Suppressor macrophage treated with lipopolysaccharide for 1 hour (primary cell): ENCODE results near the gene DUSP22.
"Not testable (repeated sequence)": the region's sequence is repeated elsewhere in the genome, so short reads cannot be mapped to it uniquely, and the experiment has no call there.

ENCODE experiments used
- DNase-seq, 3 donors: peaks; one replicate each; pipeline ENCODE4 v3.0.0-alpha.2; 2020 to 2022

DUSP22 gene, protein sequence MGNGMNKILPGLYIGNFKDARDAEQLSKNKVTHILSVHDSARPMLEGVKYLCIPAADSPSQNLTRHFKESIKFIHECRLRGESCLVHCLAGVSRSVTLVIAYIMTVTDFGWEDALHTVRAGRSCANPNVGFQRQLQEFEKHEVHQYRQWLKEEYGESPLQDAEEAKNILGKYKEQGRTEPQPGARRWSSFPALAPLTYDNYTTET

DNA sequence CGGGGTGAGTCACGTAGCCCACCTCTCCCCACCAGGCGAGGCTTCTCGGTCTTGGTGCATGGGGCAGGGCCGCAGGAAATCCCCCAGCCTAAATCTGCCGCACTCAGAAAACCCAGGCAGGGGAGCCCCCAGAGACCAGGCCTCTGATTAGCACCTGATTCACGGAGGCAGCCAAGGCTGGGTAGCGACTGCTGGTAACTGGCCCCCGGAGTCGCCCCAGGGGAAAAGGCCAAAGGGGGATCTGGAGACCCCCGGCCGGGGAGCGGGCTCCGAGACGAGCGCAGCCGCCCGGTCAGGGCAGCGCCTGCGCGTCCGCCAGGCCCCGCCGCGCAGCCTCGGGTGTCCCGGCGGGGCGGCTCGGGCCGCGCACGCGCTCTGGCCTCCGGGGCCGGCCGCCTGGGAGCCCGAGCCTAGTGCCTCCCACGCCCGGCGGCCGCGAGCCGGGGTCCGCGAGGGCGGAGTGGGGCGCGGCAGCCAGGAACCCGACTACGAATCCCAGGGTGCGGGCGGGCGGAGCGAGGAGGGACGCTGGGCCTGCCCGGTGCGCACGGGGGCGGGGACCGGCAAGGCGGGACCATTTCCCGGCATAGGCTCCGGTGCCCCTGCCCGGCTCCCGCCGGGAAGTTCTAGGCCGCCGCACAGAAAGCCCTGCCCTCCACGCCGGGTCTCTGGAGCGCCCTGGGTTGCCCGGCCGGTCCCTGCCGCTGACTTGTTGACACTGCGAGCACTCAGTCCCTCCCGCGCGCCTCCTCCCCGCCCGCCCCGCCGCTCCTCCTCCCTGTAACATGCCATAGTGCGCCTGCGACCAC, at the start of gene DUSP22:
TSS of gene DUSP22 (plus strand) at position 791 of the 809 bp plus-strand sequence. CDS start 53 bp downstream, outside the sequence.
- DNase-seq, result peak; percentile 98 to 99 (median 98)

DNA sequence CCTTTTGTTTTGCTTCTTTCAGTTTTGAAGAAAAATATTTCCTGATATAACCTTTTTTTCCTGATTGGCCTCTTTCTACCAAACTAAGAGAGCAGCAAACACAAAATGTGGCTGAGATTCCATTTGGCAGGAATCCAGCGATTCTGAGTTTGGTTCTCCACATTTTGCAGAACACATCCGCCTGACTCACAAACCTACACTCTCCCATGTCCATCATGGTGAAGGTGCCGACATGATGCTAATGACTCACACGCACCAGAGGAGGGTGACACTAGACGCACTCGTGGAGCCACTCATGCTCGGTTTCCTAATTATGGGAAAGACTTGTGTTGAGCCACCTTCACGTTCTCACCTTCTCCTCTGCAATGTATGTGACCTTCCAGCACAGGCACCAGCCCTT, 45.9 kb upstream of the DUSP22 start:
- peak; percentile 82 to 95 (median 85) for DNase-seq

DNA sequence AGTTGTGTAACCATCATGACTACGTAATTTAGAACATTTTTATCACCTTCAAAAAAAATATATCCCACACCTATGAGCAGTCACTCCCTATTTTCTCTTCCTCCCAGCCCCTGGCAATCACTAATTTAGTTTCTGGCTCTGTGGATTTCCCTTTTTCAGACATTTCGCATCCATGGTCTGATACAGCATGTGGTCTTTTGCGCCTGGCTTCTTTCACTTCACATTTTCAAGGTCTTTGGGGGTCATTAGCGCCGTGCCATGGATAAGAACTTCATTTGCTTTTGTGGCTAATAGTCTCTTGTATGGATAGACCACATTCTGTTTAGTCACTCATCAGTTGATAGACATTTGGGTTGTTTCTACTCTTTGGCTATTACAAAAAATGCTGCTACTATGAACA, 44.9 kb upstream of the DUSP22 start:
- DNase-seq, result no peak

DNA sequence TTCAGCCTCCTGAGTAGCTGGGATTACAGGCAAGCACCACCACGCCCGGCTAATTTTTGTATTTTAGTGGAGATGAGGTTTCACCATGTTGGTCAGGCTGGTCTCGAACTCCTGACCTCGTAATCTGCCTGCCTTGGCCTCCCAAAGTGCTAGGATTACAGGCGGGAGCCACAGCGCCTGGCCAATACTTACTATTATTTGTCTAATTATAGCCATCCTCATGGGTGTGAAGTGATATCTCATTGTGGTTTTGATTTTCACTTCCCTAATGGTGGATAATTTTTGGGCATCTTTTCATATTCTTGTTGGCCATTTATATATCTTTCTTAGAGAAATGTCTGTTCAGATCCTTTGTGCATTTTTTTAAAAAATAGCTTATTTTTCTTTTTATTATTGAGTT, 44.2 kb upstream of the DUSP22 start:
- not testable (repeated sequence) for DNase-seq

DNA sequence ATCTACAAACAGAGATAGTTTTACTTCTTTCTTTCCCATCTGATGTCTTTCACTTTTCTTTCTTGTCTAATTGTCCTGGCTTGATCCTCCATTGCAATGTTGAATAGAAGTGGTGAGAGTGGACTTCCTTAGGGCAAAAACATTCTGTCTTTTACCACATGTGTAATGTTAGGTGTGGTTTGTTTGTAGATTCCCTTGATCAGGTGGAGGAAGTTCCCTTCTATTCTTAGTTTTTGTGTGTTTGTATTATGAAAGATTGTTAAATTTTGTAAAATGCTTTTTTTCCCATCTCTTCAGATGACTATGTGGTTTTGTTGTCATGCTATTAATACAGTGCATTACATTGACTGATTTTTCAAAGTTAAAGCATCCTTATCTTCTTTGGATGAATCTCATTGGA, 41.6 kb upstream of the DUSP22 start:
- DNase-seq, result no peak

DNA sequence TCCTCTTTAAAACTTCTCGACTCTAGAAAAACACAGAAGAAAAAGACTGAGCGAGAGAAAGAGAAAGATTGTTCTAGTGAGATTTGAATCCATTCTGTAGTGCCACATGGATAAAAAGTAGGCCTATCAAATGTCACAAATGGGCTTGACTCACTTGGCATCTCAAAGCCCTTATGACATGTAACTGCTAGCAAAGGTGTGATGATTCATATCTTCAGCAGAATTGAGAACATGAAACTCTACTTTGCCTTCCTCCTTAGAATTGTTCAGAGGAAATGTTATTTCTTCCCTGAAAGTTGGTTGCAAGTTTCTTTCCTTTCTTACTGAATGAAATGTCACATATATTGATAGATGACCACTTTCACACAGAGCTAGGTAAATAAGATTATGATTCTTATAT, 40.4 kb upstream of the DUSP22 start:
- DNase-seq, result peak; percentile 51 to 79 (median 73)

DNA sequence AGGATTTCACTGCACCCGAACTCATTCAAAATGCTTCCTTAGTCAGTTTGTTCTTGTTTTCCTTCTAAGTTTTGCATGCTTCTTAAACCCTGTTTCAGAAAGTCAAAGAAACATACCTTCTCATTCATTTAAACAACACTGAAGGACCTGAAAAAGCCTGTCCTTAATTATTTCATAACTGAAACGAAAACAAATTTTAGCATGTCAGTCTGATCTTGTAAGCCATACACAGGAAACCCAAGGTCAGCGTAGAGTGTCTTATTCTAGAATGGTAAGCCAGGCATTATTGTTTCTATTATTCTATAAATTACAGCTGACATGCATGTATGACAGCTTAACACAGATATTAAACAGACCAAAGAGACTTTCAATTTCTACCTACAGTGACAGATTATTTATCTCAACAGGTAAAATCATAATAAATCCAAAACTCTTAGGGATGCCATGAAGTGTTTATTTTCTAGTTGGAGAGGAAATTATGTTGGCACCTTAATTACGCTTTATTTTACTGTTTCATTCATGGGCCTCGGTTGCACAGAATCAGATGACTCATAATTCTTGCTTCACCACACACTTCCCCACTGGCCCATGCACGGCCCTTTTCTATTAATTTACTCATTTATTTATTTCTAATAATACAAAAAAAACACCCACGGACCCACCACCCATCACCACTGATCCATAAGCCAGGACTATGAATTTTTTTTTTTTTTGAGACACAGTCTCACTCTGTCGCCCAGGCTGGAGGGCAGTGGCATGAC, 39.3 kb upstream of the DUSP22 start:
- peak; percentile 67 to 83 (median 81) for DNase-seq

DNA sequence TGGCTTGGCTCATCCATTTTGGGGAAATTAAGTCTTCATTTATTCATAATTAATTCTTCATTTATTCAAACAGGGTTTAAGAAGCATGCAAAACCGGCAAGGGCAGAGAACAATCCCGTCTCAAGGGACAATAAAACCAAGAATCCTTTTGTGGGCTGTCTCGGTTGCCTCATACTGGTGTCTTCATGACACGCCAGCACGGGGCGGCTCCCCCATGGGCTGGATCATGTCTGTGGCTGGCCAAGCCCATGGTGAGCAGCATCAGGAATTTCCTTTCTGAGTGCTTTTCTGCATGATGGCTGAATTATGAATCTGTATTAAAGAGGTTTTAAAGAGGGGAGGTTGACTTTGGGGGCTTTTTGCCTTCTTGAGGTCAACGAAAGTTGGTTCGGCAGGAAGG, 38.3 kb upstream of the DUSP22 start:
- peak; percentile 59 to 70 (median 61) for DNase-seq

DNA sequence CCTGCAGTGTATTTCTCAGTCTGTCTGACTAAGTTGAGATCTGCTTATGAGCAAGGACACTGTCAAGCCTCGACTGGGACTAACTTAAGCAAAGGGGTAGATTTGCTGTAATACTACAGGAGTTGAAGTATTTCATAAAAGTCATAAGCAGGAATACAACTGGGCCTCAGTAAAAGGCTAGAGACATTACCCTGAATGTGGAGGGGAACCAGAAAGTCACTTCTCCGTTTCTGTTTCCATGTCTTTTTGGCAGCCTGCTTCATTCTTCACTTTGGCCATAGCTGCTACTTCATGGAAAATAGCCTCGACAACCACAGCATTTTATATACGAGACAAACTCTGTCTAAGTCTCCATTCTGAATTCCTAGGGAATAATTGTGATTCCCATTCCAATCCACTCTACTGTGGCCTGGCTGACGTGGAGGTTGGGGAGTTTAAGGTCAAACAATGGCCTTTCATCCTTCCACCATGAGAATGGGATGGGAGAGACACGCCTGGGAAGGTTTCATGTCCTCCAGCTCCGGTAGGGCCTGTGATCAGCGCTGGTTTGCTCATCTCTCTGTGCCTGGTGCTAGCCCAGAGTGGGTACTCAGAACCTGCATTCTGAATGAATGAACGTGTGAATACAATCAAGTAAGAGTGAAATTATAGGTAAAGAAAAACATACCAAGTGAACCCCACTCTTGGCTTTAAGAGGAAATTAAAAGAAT, 37.1 kb upstream of the DUSP22 start:
- DNase-seq, result peak; percentile 42 to 62 (median 44)

DNA sequence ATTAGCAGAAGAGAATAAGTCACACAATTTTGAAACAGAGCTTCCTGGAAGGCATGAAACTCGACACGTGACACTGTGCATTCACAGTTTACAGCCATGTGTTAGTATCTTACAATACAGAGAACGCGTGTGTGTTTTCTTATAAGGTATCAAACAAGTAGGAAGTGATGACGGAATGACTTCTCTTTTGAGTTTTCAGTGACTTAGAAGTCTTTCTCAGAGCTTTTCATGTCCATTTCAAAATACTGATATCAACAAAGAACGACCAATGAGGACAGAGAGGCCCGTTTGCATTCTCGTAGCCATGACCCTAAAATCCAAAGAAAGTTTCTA, 36.6 kb upstream of the DUSP22 start:
- DNase-seq, result peak; percentile 61 to 91 (median 82)

DNA sequence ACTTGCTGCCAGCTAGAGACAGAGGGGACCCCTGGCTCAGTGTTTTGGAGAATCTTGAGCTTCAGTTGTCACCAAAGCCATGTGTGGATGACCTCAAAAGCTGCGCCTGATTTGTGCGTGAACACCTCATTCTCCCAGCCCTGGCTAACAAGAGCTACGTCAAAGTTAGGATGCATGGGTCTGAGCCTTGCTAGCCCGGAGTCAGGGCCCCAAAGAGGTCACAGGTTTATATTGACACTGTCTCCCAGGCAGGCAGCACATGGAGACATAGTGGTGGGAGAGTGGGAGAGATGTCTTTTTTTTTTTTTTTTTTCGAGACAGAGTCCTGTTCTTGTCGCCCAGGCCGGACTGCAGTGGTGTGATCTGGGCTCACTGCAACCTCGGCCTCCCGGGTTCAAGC, 36.1 kb upstream of the DUSP22 start:
- no peak for DNase-seq

DNA sequence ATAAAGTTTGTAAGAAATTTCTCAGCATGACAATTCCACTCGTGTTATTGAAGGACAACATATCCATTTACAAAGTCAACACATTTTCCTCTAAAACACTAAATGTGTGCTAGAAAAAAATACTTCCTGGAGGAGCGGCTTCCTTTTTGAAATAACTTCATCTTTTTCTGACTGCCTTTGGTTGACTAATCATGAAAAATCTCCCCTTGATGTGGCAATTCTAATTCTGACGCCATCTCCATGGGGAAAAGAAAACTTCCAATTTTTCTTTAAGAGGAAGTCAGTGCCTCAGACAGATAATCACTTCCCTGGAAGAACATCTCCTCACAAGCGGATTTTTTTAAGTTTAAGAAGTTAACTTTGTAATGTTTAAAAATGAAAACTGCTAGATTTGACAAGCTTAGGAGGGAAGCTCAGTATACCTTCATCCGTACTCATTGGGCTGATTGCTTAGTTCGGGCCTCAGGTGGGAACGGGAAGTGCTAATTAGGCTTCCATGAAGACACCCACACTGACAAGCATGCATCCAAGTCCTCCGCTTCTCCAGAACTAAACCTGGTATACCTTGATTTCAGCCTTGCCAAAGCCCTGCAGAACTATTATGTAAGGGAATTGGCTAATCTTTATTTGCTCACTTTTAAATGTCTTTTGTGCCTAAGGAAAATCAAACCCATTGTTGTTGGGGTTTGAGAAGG, 35.1 kb upstream of the DUSP22 start:
- peak; percentile 88 to 99 (median 98) for DNase-seq

DNA sequence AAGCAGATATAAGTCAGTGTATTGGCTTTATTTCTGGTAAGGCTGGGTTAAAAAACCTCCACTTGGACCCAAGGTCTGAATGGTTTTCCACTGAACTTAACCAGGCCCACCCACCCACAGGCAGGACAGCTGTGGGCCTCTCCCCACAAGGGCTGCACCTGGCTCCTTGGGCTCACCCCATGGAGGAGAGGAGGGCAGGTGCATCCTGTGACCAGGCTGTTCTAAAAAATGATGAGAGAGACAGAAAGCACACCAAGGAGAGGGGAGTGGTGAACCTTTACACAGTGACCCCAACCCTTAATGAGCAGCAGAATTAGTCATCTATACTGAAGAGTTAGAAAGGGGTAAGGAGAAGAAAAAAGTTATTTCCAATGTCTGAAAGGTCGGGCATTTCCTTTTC, 34.5 kb upstream of the DUSP22 start:
- DNase-seq, result no peak

DNA sequence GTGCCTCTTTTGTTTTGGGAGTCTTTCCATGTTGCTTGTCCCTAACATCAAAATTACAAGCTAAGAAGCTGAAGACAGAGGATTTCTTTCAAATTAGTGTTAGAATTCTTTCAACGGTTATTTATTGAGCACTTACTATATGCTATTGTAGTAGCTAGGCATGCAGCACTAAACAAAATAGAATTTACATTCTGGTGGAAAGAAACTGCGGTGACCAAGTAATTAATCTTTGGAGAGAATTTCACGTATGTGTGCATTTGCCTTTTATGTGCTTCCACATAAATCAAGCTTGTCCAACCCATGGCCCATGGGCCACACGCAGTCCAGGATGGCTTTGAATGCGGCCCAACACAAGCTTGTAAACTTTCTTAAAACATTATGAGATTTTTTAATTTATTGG, 33.0 kb upstream of the DUSP22 start:
- DNase-seq, result no peak

DNA sequence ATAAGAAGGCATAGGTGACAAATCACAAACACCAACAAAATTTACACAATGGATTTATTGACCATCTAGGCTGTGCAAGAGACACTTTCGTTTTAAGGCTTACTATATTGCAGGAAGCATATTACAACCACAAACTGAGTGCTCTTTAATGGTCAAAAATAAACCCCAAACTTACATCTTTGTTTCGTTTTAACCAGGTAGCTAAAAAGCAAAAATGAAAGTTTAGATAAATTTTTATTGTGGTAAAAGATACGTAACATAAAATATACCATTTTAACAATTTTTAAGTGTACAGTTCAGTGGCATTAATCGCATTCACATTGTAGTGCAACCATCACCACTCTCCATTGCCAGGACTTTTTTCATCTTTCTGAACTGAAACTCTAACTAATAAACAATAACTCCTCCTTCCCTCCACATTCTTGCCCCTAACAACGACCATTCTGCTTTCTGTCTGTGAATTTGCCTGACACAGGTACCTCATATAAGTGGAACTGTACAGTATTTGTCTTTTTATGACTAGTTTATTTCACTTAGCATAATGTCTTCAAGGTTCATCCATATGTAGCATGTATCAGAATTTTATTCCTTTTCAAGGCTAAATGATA, 32.3 kb upstream of the DUSP22 start:
- no peak for DNase-seq

DNA sequence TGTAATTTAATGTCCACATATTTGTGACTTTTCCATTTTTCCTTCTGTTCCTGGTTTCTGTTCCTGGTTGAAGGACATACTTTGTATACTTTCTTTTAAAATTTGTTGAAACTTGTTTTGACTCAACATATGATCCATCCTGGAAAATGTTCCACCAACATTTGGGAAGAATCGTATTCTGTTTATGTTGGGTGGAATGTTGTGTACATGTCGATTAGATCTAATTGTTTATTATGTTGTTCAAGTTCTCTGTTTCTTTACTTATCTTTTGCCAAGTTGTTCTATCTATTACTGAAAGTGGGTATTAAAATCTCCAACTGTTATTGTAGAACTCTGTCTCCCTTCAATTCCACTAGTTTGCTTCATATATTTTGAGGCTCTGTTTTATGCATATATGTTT, 27.7 kb upstream of the DUSP22 start:
- DNase-seq, result no peak

DNA sequence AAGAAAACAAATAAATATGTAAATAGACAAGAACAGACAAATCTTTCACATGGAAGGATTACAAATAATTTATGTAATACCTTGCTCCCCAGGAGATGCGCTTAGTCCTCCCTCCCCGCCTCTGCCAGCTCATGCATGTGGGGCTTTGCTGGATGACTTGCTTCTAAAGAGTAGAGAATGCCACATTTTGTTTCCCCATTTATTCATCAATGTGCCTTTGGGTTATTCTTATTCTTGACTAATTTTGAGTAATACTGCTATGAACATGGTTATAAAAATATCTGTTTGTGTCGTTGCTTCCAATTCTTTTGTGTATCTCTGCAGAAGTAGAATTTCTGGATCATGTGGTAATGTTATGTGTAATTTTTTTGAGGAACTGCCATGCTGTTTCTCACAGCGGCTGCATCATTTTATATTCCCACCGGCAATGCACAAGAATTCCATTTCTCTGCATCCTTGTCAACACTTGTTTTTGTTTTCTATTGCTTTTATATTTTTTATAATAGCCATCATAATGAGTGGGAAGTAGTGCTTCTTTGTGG, 23.8 kb upstream of the DUSP22 start:
- DNase-seq, result peak in 2 of 3 donors; percentile 53 to 76

DNA sequence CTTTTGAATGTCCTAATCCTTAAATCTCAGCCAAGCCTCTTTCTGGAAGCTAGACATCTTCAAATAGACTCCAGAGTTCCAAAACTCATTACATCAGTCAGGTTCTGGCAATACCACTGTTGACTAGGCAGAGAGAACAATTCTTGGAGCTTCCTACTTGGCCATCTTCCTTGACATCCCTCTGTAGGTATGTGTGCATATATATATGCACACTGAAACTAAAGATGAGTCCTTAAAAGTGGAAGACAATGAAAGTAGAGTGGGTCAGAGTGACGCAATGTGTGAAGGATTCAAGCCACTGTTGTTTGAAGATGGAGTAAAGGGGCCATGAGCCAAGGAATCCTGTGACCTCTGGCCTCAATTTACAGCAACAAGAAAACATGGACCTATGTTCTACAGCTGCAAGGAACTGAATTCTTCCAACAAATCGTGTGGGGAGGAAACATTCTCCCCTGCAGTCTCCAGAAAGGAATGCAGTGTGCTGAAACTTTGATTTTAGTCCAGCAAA, 18.7 kb upstream of the DUSP22 start:
- no peak for DNase-seq

DNA sequence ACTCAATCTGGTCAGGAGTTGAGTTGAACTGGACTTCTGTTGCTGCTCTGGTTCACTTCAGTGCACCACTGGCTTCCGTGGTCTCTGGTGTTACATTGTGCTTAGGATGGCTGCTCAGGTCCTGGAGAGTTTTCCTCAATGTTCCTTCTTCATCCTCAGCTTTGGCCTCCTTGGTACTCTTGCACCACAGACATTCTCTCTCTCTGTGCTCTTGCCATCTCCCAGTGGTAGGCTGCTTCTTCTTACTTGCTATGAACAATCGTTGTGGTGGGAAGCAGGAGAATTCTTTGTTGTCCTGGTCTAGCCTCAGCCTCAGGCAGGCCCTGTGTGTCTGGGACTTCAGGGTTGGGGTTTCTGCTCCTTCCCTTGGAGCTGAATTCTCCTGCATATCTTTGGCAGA, 14.5 kb upstream of the DUSP22 start:
- DNase-seq, result no peak

DNA sequence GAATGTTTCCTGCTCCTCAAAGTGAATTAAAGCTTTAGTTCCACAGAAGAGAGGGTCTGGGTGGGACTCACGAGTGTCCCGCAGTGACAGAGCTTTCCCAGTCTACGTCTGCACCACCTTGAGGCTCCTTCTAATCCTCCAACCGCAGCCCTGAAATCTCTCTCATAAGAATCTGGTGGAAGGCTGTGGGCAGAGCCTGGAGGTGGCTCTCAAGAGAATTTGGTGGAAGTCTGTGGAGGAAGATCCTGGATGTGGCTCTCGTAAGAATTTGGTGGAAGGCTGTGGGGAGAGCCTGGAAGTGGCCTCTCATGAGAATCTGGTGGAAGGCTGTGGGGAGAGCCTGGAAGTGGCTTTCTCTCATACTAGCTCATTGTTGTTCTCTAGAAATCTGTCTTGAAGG, 13.8 kb upstream of the DUSP22 start:
- DNase-seq, result no peak

DNA sequence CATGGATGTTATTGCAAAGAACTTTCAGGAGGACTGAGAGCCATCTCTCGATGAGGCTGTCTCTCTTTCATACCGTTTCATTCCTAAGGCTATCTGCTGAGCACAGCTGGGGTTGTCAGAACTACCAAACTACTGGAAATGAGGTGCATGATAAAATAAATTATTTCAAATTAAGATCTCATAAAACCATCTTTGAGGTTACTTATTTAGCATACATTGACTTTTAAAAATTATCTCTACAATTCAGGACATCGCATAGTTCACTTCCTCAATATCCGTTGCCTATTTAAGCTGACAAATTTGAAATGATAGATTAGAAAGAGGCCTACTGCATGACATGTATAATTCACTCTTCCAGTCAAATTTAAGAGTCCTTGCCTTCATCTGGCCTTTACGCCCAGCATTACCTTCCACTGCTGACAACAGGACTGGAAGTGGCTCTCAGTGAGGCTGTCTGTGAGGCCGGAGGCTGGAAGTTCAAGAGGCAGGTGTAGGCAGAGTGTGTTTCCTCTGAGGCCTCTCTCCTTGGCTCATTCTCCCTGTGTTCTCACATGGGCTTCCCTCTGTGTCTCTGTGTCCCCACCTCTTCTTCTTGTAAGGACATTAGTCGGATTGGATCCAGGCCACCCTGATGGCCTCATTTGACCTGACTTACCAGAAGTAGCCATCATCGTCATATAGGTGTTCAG, 12.8 kb upstream of the DUSP22 start:
- no peak for DNase-seq
